WTC11 (cell line): ENCODE measurements around the gene RAPSN. TPM values are rescaled to one million over a fixed set of nuclear protein-coding genes. Genes with fewer than 3 reads are reported as not detected.

Source experiments
- ATAC-seq: fragments of 200-7000 bp; cut with Tn5 transposase; 2 replicates; pipeline ENCODE4 v1.10.0; 2021; ENCODE audit warnings: mild to moderate bottlenecking, moderate library complexity
- CTCF ChIA-PET: fragments of 300-600 bp; sonication (Branson Sonifier 250); formaldehyde crosslinking; loops from one replicate; lab custom pipeline; 2021; ENCODE audit warnings: antibody characterized with exemption; lab: Charles Lee
- POLR2A ChIA-PET: fragments of 350-600 bp; sonication (Branson Sonifier 250); formaldehyde crosslinking; loops from one replicate; lab custom pipeline; 2021; ENCODE audit warnings: antibody characterized with exemption; lab: Charles Lee
- DNase-seq: peaks from one replicate; pipeline ENCODE4 v3.0.0; 2021; ENCODE audit warnings: low spot score
- H3K27ac Mint-ChIP-seq: 2 replicates; pipeline ENCODE4 v1.8.0; 2021; ENCODE audit warnings: mixed read lengths
- H3K27me3 Mint-ChIP-seq: 2 replicates; pipeline ENCODE4 v1.8.0; 2021; ENCODE audit warnings: low read depth, mild to moderate bottlenecking, moderate library complexity, mixed read lengths
- H3K36me3 Mint-ChIP-seq: 2 replicates; pipeline ENCODE4 v1.8.0; 2021; ENCODE audit warnings: mixed read lengths
- H3K4me1 Mint-ChIP-seq: 2 replicates; pipeline ENCODE4 v1.8.0; 2022; ENCODE audit warnings: mixed read lengths
- H3K4me3 Mint-ChIP-seq: 2 replicates; pipeline ENCODE4 v1.8.0; 2021; ENCODE audit warnings: mild to moderate bottlenecking, moderate library complexity, mixed read lengths
- H3K9me3 Mint-ChIP-seq: 2 replicates; pipeline ENCODE4 v1.8.0; 2021; ENCODE audit warnings: mixed read lengths
- FOXJ3 ChIP-seq: sonication (generic); formaldehyde crosslinking; IDR thresholded peaks from 2 replicates; pipeline ENCODE4 v1.9.0; 2021; ENCODE audit warnings: missing genetic modification reagents, mild to moderate bottlenecking, borderline replicate concordance
- GTF2I ChIP-seq: fragments of 250-450 bp; sonication (Bioruptor Pico); conservative IDR thresholded peaks from 2 replicates; pipeline ENCODE4 v1.4.0; 2021; ENCODE audit warnings: mild to moderate bottlenecking
- JUN ChIP-seq: sonication (generic); formaldehyde crosslinking; IDR thresholded peaks from 2 replicates; pipeline ENCODE4 v1.8.0; 2023; ENCODE audit warnings: mild to moderate bottlenecking, missing genetic modification reagents
- KAT7 ChIP-seq: sonication (generic); formaldehyde crosslinking; IDR thresholded peaks from 2 replicates; pipeline ENCODE4 v1.8.1; 2023; ENCODE audit warnings: missing genetic modification reagents, mild to moderate bottlenecking, borderline replicate concordance
- MLX ChIP-seq: sonication (generic); formaldehyde crosslinking; IDR thresholded peaks from 2 replicates; pipeline ENCODE4 v1.8.1; 2023; ENCODE audit warnings: mild to moderate bottlenecking, missing genetic modification reagents, moderate library complexity
- PREB ChIP-seq: sonication (generic); formaldehyde crosslinking; IDR thresholded peaks from 2 replicates; pipeline ENCODE4 v1.8.1; 2022; ENCODE audit warnings: mild to moderate bottlenecking, missing genetic modification reagents, moderate library complexity, borderline replicate concordance
- SMAD4 ChIP-seq: sonication (generic); formaldehyde crosslinking; IDR thresholded peaks from 2 replicates; pipeline ENCODE4 v1.8.0; 2022; ENCODE audit warnings: mild to moderate bottlenecking, missing genetic modification reagents
- SOX15 ChIP-seq: fragments of 250-450 bp; sonication (Bioruptor Pico); IDR thresholded peaks from 2 replicates; pipeline ENCODE4 v1.9.0; 2021; ENCODE audit warnings: mild to moderate bottlenecking
- TP53 ChIP-seq: sonication (generic); formaldehyde crosslinking; IDR thresholded peaks from 2 replicates; pipeline ENCODE4 v1.8.1; 2023; ENCODE audit warnings: mild to moderate bottlenecking, missing genetic modification reagents
- ZNF396 ChIP-seq: fragments of 250-450 bp; sonication (Bioruptor Pico); IDR thresholded peaks from 2 replicates; pipeline ENCODE4 v1.8.0; 2021; ENCODE audit warnings: mild to moderate bottlenecking, moderate library complexity, borderline replicate concordance
- total RNA-seq: library from RNA; stranded (reverse); gene quantifications from 3 replicates; pipeline ENCODE4 v1.2.3, GENCODE V29; 2021
- TF ChIP-seq, protein P1 (sequence below): sonication (generic); formaldehyde crosslinking; IDR thresholded peaks from 2 replicates; pipeline ENCODE4 v1.8.1; 2022; ENCODE audit warnings: low read depth, missing genetic modification reagents, borderline replicate concordance
- TF ChIP-seq, protein P2 (sequence below): sonication (generic); formaldehyde crosslinking; IDR thresholded peaks from 2 replicates; pipeline ENCODE4 v1.8.1; 2022; ENCODE audit warnings: mild to moderate bottlenecking, moderate library complexity, missing genetic modification reagents
- TF ChIP-seq, protein P3 (sequence below): sonication (generic); formaldehyde crosslinking; IDR thresholded peaks from 2 replicates; pipeline ENCODE4 v1.8.0; 2022; ENCODE audit warnings: mild to moderate bottlenecking, missing genetic modification reagents
- TF ChIP-seq, protein P4 (sequence below): fragments of 250-450 bp; sonication (Bioruptor Pico); conservative IDR thresholded peaks from 2 replicates; pipeline ENCODE4 v1.9.0; 2021; ENCODE audit warnings: mild to moderate bottlenecking
- TF ChIP-seq, protein P5 (sequence below): sonication (generic); formaldehyde crosslinking; IDR thresholded peaks from 2 replicates; pipeline ENCODE4 v1.8.0; 2022; ENCODE audit warnings: mild to moderate bottlenecking, missing genetic modification reagents

RAPSN gene
- total RNA-seq, 1 experiment from 2014 or later = 0.66 TPM

DNA sequence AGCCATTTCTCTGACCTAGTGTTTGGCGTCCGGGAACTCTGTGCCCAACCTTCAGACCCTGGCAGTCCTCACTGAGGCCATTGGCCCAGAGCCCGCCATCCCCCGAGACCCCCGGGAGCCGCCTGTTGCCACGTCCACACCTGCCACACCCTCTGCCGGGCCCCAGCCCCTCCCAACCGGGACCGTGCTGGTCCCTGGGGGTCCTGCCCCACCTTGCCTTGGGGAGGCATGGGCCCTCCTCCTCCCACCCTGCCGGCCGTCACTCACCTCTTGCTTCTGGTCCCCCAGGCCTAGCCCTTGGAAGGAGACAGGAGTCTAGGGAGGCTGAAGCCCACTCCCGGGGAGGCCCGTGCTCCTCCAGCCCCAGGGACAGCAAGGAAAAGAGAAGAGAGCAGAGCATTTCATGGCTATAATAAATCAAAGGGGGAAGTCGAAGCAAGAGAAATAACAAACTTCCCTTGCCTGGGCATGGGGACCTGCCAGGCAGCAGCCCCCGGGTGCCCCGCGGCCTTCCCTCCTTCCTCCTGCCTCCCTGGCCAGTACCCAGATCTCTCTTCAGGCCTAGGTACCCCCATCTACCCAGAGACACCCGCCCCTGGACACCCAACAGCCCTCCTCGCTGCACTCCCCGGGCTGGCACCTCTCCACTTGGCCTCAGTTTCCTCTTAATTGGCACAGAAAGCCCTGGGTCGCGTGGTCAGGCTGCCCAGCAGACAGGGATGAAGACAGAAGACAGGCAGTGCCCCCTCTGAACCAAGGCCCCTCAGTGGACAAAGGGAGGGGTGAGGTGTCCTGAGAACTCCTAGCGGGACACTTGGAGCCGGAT is 53.5 kb downstream of the RAPSN start:
- H3K36me3 Mint-ChIP-seq = no peaks in the 10 kb centered on the region
- POLR2A ChIA-PET = no interaction called here
- no peak for ATAC-seq

GRCh38 chr11:47394322-47395222 is 54.4 kb downstream of the RAPSN start:
- Mint-ChIP-seq H3K27ac (0 out of 2 replicates have a peak overlapping the region, but pooled peaks have one; percentile 60), H3K27me3 (no peaks in the 10 kb centered on the region), H3K4me1 (peaks cover 15% of the 10 kb centered on the region), H3K36me3 (no peaks in the 10 kb centered on the region), H3K9me3 (no peaks in the 10 kb centered on the region), H3K4me3 (no peak overlapping the region)
- DNase-seq (no peak), ATAC-seq (no peak)
- POLR2A ChIA-PET = no interaction called here
- CTCF ChIA-PET = interaction anchor here (0.9 to 1.8 kb wide), 2 partner anchors 18 to 20 kb away, joined by 4 to 6 read pairs; no protein-coding TSS in a partner anchor
- TF ChIP-seq, protein P1, sequence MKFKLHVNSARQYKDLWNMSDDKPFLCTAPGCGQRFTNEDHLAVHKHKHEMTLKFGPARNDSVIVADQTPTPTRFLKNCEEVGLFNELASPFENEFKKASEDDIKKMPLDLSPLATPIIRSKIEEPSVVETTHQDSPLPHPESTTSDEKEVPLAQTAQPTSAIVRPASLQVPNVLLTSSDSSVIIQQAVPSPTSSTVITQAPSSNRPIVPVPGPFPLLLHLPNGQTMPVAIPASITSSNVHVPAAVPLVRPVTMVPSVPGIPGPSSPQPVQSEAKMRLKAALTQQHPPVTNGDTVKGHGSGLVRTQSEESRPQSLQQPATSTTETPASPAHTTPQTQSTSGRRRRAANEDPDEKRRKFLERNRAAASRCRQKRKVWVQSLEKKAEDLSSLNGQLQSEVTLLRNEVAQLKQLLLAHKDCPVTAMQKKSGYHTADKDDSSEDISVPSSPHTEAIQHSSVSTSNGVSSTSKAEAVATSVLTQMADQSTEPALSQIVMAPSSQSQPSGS (CRISPR knock-in tag) = no peak
- TF ChIP-seq PREB (CRISPR knock-in tag) (no peak), ZNF396 (CRISPR knock-in tag) (no peak), MLX (CRISPR knock-in tag) (no peak), KAT7 (CRISPR knock-in tag) (no peak)
- TF ChIP-seq, protein P2, sequence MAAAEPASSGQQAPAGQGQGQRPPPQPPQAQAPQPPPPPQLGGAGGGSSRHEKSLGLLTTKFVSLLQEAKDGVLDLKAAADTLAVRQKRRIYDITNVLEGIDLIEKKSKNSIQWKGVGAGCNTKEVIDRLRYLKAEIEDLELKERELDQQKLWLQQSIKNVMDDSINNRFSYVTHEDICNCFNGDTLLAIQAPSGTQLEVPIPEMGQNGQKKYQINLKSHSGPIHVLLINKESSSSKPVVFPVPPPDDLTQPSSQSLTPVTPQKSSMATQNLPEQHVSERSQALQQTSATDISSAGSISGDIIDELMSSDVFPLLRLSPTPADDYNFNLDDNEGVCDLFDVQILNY (CRISPR knock-in tag) = no peak
- TF ChIP-seq, protein P3, sequence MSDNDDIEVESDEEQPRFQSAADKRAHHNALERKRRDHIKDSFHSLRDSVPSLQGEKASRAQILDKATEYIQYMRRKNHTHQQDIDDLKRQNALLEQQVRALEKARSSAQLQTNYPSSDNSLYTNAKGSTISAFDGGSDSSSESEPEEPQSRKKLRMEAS = no peak
- TF ChIP-seq, protein P4, sequence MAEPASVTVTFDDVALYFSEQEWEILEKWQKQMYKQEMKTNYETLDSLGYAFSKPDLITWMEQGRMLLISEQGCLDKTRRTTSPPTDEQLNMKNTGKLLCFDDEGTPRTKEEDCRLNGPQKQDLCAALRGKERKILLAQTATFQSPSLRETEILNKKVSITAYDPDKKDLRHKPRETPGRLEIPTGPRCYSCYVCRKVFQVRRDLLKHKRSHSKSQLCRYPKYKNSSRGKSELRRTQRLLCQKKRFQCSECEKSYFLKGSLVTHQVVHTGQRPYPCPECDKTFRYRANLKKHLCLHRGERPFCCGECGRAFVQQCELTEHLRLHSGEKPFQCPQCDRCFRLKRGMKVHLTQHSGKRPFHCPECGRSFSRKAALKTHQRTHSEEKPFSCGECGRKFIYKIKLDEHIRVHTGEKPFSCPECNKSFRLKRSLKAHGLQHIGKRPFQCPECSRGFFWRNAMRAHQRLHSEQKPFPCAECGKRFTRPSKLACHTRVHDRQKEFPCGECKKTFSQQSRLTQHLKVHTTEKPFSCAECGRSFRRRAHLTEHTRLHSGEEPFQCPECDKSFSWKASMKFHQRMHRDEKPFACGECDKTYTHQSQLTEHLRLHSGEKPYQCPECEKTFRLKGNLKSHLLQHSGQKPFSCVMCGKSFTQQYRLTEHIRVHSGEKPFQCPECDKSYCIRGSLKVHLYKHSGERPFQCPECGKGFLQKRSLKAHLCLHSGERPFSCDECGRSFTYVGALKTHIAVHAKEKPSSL (CRISPR knock-in tag) = no peak
- TF ChIP-seq, protein P5, sequence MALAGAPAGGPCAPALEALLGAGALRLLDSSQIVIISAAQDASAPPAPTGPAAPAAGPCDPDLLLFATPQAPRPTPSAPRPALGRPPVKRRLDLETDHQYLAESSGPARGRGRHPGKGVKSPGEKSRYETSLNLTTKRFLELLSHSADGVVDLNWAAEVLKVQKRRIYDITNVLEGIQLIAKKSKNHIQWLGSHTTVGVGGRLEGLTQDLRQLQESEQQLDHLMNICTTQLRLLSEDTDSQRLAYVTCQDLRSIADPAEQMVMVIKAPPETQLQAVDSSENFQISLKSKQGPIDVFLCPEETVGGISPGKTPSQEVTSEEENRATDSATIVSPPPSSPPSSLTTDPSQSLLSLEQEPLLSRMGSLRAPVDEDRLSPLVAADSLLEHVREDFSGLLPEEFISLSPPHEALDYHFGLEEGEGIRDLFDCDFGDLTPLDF (CRISPR knock-in tag) = no peak

More for the DNA sequence above, 53.5 kb downstream of the RAPSN start:
- H3K27me3 Mint-ChIP-seq = no peaks in the 10 kb centered on the region
- CTCF ChIA-PET = no interaction called here
- TF ChIP-seq GTF2I (CRISPR knock-in tag) = no peak
- no peak for TF ChIP-seq FOXJ3 (CRISPR knock-in tag)
- no peak for TF ChIP-seq JUN (CRISPR knock-in tag)
- no peak for TF ChIP-seq SMAD4 (CRISPR knock-in tag)
- TF ChIP-seq TP53 (CRISPR knock-in tag) = no peak
- TF ChIP-seq SOX15 (CRISPR knock-in tag) = no peak
- no peak for DNase-seq
- H3K9me3 Mint-ChIP-seq = no peaks in the 10 kb centered on the region
- H3K27ac Mint-ChIP-seq = no peak overlapping the region
- H3K4me3 Mint-ChIP-seq = no peak overlapping the region
- peaks cover 19% of the 10 kb centered on the region for H3K4me1 Mint-ChIP-seq
